HepG2 (cell line): ENCODE measurements around the gene USH2A. TPM values are rescaled to one million over a fixed set of nuclear protein-coding genes. Genes with fewer than 3 reads are reported as not detected.

Experiments
- ATAC-seq: fragments of 200-7000 bp; cut with Tn5 transposase; 3 replicates; pipeline ENCODE4 v1.9.1; 2020; ENCODE audit warnings: mild to moderate bottlenecking, moderate library complexity
- BruUV-seq: library from RNA; stranded (reverse); fragments of 400-500 nt; replicated peaks from 2 replicates; lab custom pipeline; 2021; lab: Mats Ljungman, UMichigan
- CTCF ChIA-PET: fragments of 300-600 bp; formaldehyde crosslinking; extraction: SDS; loops from one replicate; lab custom pipeline; 2021; ENCODE audit warnings: low total read pairs, inconsistent platforms, low intra/inter-chr PET ratio; lab: Yijun Ruan, JAX
- POLR2A ChIA-PET: fragments of 350-600 bp; sonication (Branson Sonifier 250); formaldehyde crosslinking; loops from one replicate; lab custom pipeline; 2020; ENCODE audit warnings: antibody characterized with exemption, inconsistent platforms; lab: Yijun Ruan, JAX
- DNase-seq: peaks from one replicate; pipeline ENCODE4 v3.0.0-alpha.2; 2015; ENCODE audit warnings: low spot score
- FAIRE-seq: peaks from 3 replicates; lab custom pipeline; 2011; peaks lifted over from hg19 to GRCh38; lab: Jason Lieb, UNC
- H2AFZ ChIP-seq: one replicate; pipeline ENCODE4 v1.6.1; 2011; ENCODE audit warnings: low read length, inconsistent platforms
- H3K27ac ChIP-seq: fragments of 300-600 bp; 3 replicates; pipeline ENCODE4 v1.8.0; 2011; ENCODE audit warnings: mixed run types, mild to moderate bottlenecking, mixed read lengths, low read length, inconsistent platforms; ENCODE audit not compliant: insufficient read depth; ENCODE audit errors: extremely low read length
- H3K27me3 ChIP-seq, 2 experiments: fragments of 200-600 bp in 1 of 2; 2 replicates in 1 of 2; 3 replicates in 1 of 2; pipeline versions ENCODE4 v1.6.0 to v1.8.0; 2011; ENCODE audit warnings: low read length in 2 of 2, mild to moderate bottlenecking in 2 of 2, moderate library complexity in 2 of 2, inconsistent platforms in 1 of 2; ENCODE audit not compliant: insufficient read depth in 2 of 2, control insufficient read depth in 1 of 2
- H3K36me3 ChIP-seq, 2 experiments: fragments of 200-600 bp in 1 of 2; replicated peaks in 1 of 2; 2 replicates in 1 of 2; 3 replicates in 1 of 2; pipeline versions ENCODE4 v1.5.1 to v1.8.0; 2011; ENCODE audit warnings: low read length in 2 of 2, inconsistent platforms in 1 of 2; ENCODE audit not compliant: insufficient read depth in 2 of 2, control insufficient read depth in 1 of 2
- H3K4me1 ChIP-seq: 2 replicates; pipeline ENCODE4 v1.5.1; 2012; ENCODE audit warnings: low read length, inconsistent platforms; ENCODE audit not compliant: insufficient read depth
- H3K4me2 ChIP-seq: 2 replicates; pipeline ENCODE4 v1.6.0; 2011; ENCODE audit warnings: low read depth, low read length, inconsistent platforms
- H3K4me3 ChIP-seq, 3 experiments: fragments of 200-600 bp in 1 of 3; sonication (generic), shearing (Covaris generic) in 1 of 3; replicated peaks in 1 of 3; 2 replicates each; pipeline ENCODE4 v1.5.1; 2011 to 2016; ENCODE audit warnings: low read length in 3 of 3, inconsistent platforms in 2 of 3, low read depth in 2 of 3, mild to moderate bottlenecking in 2 of 3, control low read depth in 1 of 3, mixed read lengths in 1 of 3; ENCODE audit not compliant: insufficient read depth in 1 of 3
- H3K79me2 ChIP-seq: one replicate; pipeline ENCODE4 v1.6.1; 2011; ENCODE audit warnings: low read length, inconsistent platforms; ENCODE audit not compliant: insufficient read depth
- H3K9ac ChIP-seq: 2 replicates; pipeline ENCODE4 v1.6.0; 2011; ENCODE audit warnings: mild to moderate bottlenecking, low read depth, low read length, inconsistent platforms; ENCODE audit not compliant: insufficient read depth
- H3K9me3 ChIP-seq: 2 replicates; pipeline ENCODE4 v1.5.1; 2012; ENCODE audit warnings: mild to moderate bottlenecking, low read length
- H4K20me1 ChIP-seq: 2 replicates; pipeline ENCODE4 v1.6.0; 2011; ENCODE audit warnings: inconsistent platforms, mild to moderate bottlenecking, low read length, moderate library complexity; ENCODE audit not compliant: insufficient read depth
- CC2D1A ChIP-seq: sonication (generic); formaldehyde crosslinking; IDR thresholded peaks from 2 replicates; pipeline ENCODE4 v1.8.1; 2023; ENCODE audit warnings: mild to moderate bottlenecking, missing genetic modification reagents
- CREM ChIP-seq, 2 experiments: sonication (generic) in 1 of 2; formaldehyde crosslinking in 1 of 2; IDR thresholded peaks; 2 replicates each; pipeline versions ENCODE4 v1.4.0 to v1.6.1; 2016 to 2020; ENCODE audit warnings: antibody characterized with exemption in 1 of 2, mild to moderate bottlenecking in 1 of 2, missing genetic modification reagents in 1 of 2
- ELF4 ChIP-seq: sonication (generic); formaldehyde crosslinking; IDR thresholded peaks from 2 replicates; pipeline ENCODE4 v1.5.0; 2020; ENCODE audit warnings: missing genetic modification reagents, mild to moderate bottlenecking, moderate library complexity, borderline replicate concordance
- MAZ ChIP-seq, 2 experiments: sonication (generic) in 1 of 2; formaldehyde crosslinking in 1 of 2; IDR thresholded peaks; 2 replicates each; pipeline versions ENCODE4 v1.5.0 to v1.6.1; 2012 to 2020; ENCODE audit warnings: low read depth in 2 of 2, mild to moderate bottlenecking in 2 of 2, borderline replicate concordance in 1 of 2, improper control_type of control experiment in 1 of 2, low read length in 1 of 2, missing genetic modification reagents in 1 of 2, moderate library complexity in 1 of 2
- MBNL3 ChIP-seq: fragments of 250-450 bp; sonication (Bioruptor Pico); conservative IDR thresholded peaks from 2 replicates; pipeline ENCODE4 v1.8.0; 2022; ENCODE audit warnings: mild to moderate bottlenecking, inconsistent platforms
- RXRB ChIP-seq: IDR thresholded peaks from 2 replicates; pipeline ENCODE4 v1.6.1; 2016; ENCODE audit warnings: borderline replicate concordance, missing genetic modification reagents, missing compliant biosample characterization
- SMAD1 ChIP-seq: sonication (generic); formaldehyde crosslinking; IDR thresholded peaks from 2 replicates; pipeline ENCODE4 v1.4.0; 2020; ENCODE audit warnings: missing genetic modification reagents, low read depth, mild to moderate bottlenecking, borderline replicate concordance
- TP53 ChIP-seq: sonication (generic); formaldehyde crosslinking; conservative IDR thresholded peaks from 2 replicates; pipeline ENCODE4 v1.4.0; 2020; ENCODE audit warnings: missing genetic modification reagents
- YEATS2 ChIP-seq: sonication (generic); formaldehyde crosslinking; IDR thresholded peaks from 2 replicates; pipeline ENCODE4 v1.4.0; 2020; ENCODE audit warnings: missing genetic modification reagents, borderline replicate concordance
- ZBTB21 ChIP-seq: sonication (generic); formaldehyde crosslinking; IDR thresholded peaks from 2 replicates; pipeline ENCODE4 v1.4.0; 2020; ENCODE audit warnings: missing genetic modification reagents
- ZNF263 ChIP-seq: sonication (generic); formaldehyde crosslinking; IDR thresholded peaks from 2 replicates; pipeline ENCODE4 v1.4.0; 2020; ENCODE audit warnings: missing genetic modification reagents
- ZNF326 ChIP-seq: sonication (generic); formaldehyde crosslinking; IDR thresholded peaks from 2 replicates; pipeline ENCODE4 v1.4.0; 2020; ENCODE audit warnings: missing genetic modification reagents, borderline replicate concordance
- ZNF850 ChIP-seq: sonication (generic); formaldehyde crosslinking; conservative IDR thresholded peaks from 2 replicates; pipeline ENCODE4 v1.9.0; 2021; ENCODE audit warnings: mild to moderate bottlenecking, missing genetic modification reagents
- WGBS: methylation state at CpG from one replicate; pipeline ENCODE4 v1.1.6; 2017; ENCODE audit warnings: low lambda C conversion rate; 5-methylcytosine and 5-hydroxymethylcytosine counted together
- in situ Hi-C: cut with HindIII; loops from 2 replicates; pipeline ENCODE4 v1.10.0; 2017; ENCODE audit warnings: low pct_unique_long_range_greater_than_20kb; ENCODE audit not compliant: extremely low pct_ligation_motif_present
- intact Hi-C: fragments of 100-400 bp; cut with micrococcal nuclease; formaldehyde crosslinking; loops from one replicate; pipeline ENCODE4 v1.10.0; 2022; ENCODE audit not compliant: unreplicated experiment
- polyA plus RNA-seq, 8 experiments: library from polyadenylated mRNA; depleted of rRNA in 3 of 8; stranded (reverse) in 7 of 8; unstranded in 1 of 8; fragments of >200 nt; fragmentation: Illumina TruSeq in 4 of 8; extraction: Trizol in 4 of 8; gene quantifications; 2 replicates each; pipeline versions ENCODE4 v1.2.1 to v1.2.3, GENCODE V29; 2011 to 2016; ENCODE audit warnings: low read depth in 4 of 8, missing spikeins in 1 of 8, mixed read lengths in 1 of 8; ENCODE audit not compliant: insufficient read depth in 1 of 8
- total RNA-seq, 5 experiments: library from RNA; depleted of rRNA; stranded (reverse); fragments of >200 nt; fragmentation: Illumina TruSeq; extraction: Trizol; gene quantifications; 2 replicates each; pipeline ENCODE4 v1.2.3, GENCODE V29; 2016; ENCODE audit warnings: low read depth in 1 of 5
- TF ChIP-seq, protein P1 (sequence below): sonication (generic); formaldehyde crosslinking; conservative IDR thresholded peaks from 2 replicates; pipeline ENCODE4 v1.4.0; 2020; ENCODE audit warnings: missing genetic modification reagents
- TF ChIP-seq, protein P2 (sequence below): sonication (generic); formaldehyde crosslinking; IDR thresholded peaks from 2 replicates; pipeline ENCODE4 v1.5.1; 2020; ENCODE audit warnings: missing genetic modification reagents, mild to moderate bottlenecking, borderline replicate concordance
- TF ChIP-seq, protein P3 (sequence below): sonication (generic); formaldehyde crosslinking; IDR thresholded peaks from 2 replicates; pipeline ENCODE4 v1.4.0; 2020; ENCODE audit warnings: missing genetic modification reagents

USH2A gene
- total and polyA plus RNA-seq, 2 of the 13 experiments (the other 11 are each of a cell fraction or from before 2014, with no cell fraction given), result 0.02 TPM; not detected in 1

DNA sequence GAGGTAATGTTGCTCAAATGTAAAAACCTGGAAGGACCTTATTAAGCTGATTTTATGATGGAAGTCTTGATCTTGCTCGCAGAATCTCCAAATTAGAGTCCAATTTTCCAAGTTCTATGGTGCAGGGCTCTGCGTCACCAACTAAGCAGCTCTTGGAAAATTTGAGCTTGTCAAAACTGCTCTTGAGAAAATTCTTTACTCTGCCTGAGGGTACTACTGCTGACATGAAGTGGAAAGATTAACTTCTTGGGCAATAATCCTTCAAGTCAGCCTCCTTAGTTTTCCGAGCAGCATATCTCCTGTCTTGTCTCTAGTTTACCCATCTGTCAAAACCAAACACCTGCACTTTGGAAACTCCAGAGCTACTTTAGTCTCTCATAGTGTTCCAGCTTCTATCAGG is 562.4 kb downstream of the USH2A start:
- WGBS, result 71% methylated on average over 3 of the region's 3 CpGs
- DNase-seq (no peak), FAIRE-seq (no peak), ATAC-seq (no peak)
- H3K79me2 ChIP-seq, result no peaks in the 10 kb centered on the region
- no peak overlapping the region for H3K27ac ChIP-seq
- no peaks in the 10 kb centered on the region for H4K20me1 ChIP-seq
- in situ Hi-C loops, result no loop called here
- H3K4me1 ChIP-seq, result 0 out of 2 replicates have a peak, but pooled peaks cover 6% of the 10 kb centered on the region
- H3K9me3 ChIP-seq, result peaks cover 5% of the 10 kb centered on the region
- no TSS peak for BruUV-seq
- intact Hi-C loops, result loop anchor here (5.0 kb wide), 1 partner anchor 1069 kb away; no protein-coding TSS in a partner anchor
- TF ChIP-seq RXRB (CRISPR knock-in tag) (no peak), ZBTB21 (CRISPR knock-in tag) (no peak), MBNL3 (CRISPR knock-in tag) (no peak)
- TF ChIP-seq, protein P1, sequence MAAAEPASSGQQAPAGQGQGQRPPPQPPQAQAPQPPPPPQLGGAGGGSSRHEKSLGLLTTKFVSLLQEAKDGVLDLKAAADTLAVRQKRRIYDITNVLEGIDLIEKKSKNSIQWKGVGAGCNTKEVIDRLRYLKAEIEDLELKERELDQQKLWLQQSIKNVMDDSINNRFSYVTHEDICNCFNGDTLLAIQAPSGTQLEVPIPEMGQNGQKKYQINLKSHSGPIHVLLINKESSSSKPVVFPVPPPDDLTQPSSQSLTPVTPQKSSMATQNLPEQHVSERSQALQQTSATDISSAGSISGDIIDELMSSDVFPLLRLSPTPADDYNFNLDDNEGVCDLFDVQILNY, result no peak
- no peaks in the 10 kb centered on the region for H3K36me3 ChIP-seq
- CTCF ChIA-PET, result no interaction called here
- no peak overlapping the region for H2AFZ ChIP-seq
- H3K9ac ChIP-seq, result no peak overlapping the region
- no peak overlapping the region for H3K4me2 ChIP-seq
- no peaks in the 10 kb centered on the region for H3K27me3 ChIP-seq
- H3K4me3 ChIP-seq, result no peak overlapping the region
- POLR2A ChIA-PET, result no interaction called here

DNA sequence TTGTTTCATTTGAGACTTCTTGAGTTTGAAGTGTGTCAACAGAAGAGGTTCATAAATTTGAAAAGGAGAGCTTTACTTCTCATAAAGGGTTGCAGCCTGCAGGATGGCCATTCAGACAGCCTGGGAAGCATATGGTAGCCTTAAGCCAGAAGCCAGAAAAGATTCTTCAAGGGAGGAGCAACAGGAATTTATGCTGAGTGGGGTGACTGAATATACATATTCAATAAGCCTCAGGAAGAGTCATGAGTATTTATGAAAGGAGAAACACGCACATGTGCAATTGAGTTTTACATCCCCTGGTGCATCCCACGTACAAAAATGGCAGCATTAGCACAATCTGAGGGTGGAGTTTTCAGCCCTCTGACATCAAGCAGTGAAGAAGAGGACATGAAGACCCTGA is 565.9 kb downstream of the USH2A start:
- ATAC-seq (no peak), FAIRE-seq (no peak), DNase-seq (no peak)
- Histone ChIP-seq H3K4me1 (no peaks in the 10 kb centered on the region), H3K9ac (no peak overlapping the region), H2AFZ (no peak overlapping the region), H3K79me2 (no peaks in the 10 kb centered on the region), H3K4me3 (no peak overlapping the region), H3K9me3 (peaks cover 37% of the 10 kb centered on the region), H3K4me2 (no peak overlapping the region), H4K20me1 (no peaks in the 10 kb centered on the region), H3K27ac (no peak overlapping the region), H3K27me3 (no peaks in the 10 kb centered on the region), H3K36me3 (no peaks in the 10 kb centered on the region)
- CTCF ChIA-PET, result no interaction called here
- BruUV-seq, result no TSS peak
- POLR2A ChIA-PET, result no interaction called here
- intact Hi-C loops (no loop called here), in situ Hi-C loops (no loop called here)
- 3% methylated on average over 2 of the region's 2 CpGs for WGBS
- no peak for TF ChIP-seq ZNF850 (CRISPR knock-in tag)
- TF ChIP-seq, protein P2, sequence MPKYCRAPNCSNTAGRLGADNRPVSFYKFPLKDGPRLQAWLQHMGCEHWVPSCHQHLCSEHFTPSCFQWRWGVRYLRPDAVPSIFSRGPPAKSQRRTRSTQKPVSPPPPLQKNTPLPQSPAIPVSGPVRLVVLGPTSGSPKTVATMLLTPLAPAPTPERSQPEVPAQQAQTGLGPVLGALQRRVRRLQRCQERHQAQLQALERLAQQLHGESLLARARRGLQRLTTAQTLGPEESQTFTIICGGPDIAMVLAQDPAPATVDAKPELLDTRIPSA, result no peak
- TF ChIP-seq ZNF263 (CRISPR knock-in tag), result no peak
- TF ChIP-seq, protein P3, sequence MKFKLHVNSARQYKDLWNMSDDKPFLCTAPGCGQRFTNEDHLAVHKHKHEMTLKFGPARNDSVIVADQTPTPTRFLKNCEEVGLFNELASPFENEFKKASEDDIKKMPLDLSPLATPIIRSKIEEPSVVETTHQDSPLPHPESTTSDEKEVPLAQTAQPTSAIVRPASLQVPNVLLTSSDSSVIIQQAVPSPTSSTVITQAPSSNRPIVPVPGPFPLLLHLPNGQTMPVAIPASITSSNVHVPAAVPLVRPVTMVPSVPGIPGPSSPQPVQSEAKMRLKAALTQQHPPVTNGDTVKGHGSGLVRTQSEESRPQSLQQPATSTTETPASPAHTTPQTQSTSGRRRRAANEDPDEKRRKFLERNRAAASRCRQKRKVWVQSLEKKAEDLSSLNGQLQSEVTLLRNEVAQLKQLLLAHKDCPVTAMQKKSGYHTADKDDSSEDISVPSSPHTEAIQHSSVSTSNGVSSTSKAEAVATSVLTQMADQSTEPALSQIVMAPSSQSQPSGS (CRISPR knock-in tag), result no peak
- no peak for TF ChIP-seq ZNF326 (CRISPR knock-in tag)
- no peak for TF ChIP-seq CREM (IDR thresholded peaks at IDR 0.05)
- TF ChIP-seq CREM (CRISPR knock-in tag; IDR thresholded peaks at IDR 0.05), result no peak
- TF ChIP-seq YEATS2 (CRISPR knock-in tag), result no peak
- no peak for TF ChIP-seq MAZ (IDR thresholded peaks at IDR 0.05; ENCODE audit: borderline replicate concordance, low read depth, low read length)
- TF ChIP-seq MAZ (CRISPR knock-in tag; IDR thresholded peaks at IDR 0.05; ENCODE audit: low read depth), result no peak
- TF ChIP-seq TP53 (CRISPR knock-in tag), result no peak
- TF ChIP-seq CC2D1A, result no peak
- TF ChIP-seq SMAD1 (CRISPR knock-in tag), result no peak
- TF ChIP-seq ELF4 (CRISPR knock-in tag), result no peak
